ENCODE results near the gene TPM2.

- TF ChIP-seq PPARA (CRISPR knock-in tag; IDR thresholded peaks at IDR 0.05; ENCODE audit: borderline replicate concordance), result no peak
- TF ChIP-seq, protein P1, sequence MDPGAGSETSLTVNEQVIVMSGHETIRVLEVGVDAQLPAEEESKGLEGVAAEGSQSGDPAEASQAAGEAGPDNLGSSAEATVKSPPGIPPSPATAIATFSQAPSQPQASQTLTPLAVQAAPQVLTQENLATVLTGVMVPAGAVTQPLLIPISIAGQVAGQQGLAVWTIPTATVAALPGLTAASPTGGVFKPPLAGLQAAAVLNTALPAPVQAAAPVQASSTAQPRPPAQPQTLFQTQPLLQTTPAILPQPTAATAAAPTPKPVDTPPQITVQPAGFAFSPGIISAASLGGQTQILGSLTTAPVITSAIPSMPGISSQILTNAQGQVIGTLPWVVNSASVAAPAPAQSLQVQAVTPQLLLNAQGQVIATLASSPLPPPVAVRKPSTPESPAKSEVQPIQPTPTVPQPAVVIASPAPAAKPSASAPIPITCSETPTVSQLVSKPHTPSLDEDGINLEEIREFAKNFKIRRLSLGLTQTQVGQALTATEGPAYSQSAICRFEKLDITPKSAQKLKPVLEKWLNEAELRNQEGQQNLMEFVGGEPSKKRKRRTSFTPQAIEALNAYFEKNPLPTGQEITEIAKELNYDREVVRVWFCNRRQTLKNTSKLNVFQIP (CRISPR knock-in tag; IDR thresholded peaks at IDR 0.05; ENCODE audit: borderline replicate concordance, low read depth), result no peak
- TF ChIP-seq, protein P2, sequence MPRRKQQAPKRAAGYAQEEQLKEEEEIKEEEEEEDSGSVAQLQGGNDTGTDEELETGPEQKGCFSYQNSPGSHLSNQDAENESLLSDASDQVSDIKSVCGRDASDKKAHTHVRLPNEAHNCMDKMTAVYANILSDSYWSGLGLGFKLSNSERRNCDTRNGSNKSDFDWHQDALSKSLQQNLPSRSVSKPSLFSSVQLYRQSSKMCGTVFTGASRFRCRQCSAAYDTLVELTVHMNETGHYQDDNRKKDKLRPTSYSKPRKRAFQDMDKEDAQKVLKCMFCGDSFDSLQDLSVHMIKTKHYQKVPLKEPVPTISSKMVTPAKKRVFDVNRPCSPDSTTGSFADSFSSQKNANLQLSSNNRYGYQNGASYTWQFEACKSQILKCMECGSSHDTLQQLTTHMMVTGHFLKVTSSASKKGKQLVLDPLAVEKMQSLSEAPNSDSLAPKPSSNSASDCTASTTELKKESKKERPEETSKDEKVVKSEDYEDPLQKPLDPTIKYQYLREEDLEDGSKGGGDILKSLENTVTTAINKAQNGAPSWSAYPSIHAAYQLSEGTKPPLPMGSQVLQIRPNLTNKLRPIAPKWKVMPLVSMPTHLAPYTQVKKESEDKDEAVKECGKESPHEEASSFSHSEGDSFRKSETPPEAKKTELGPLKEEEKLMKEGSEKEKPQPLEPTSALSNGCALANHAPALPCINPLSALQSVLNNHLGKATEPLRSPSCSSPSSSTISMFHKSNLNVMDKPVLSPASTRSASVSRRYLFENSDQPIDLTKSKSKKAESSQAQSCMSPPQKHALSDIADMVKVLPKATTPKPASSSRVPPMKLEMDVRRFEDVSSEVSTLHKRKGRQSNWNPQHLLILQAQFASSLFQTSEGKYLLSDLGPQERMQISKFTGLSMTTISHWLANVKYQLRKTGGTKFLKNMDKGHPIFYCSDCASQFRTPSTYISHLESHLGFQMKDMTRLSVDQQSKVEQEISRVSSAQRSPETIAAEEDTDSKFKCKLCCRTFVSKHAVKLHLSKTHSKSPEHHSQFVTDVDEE (CRISPR knock-in tag; IDR thresholded peaks at IDR 0.05), result no peak
Measured at GRCh38 chr9:35684921-35685320, 4.8 kb downstream of the TPM2 start.
